ENCODE measurements around the gene TBL3.
"Not testable (repeated sequence)": the region's sequence is repeated elsewhere in the genome, so short reads cannot be mapped to it uniquely, and the experiment has no call there.

Gene TBL3

DNA sequence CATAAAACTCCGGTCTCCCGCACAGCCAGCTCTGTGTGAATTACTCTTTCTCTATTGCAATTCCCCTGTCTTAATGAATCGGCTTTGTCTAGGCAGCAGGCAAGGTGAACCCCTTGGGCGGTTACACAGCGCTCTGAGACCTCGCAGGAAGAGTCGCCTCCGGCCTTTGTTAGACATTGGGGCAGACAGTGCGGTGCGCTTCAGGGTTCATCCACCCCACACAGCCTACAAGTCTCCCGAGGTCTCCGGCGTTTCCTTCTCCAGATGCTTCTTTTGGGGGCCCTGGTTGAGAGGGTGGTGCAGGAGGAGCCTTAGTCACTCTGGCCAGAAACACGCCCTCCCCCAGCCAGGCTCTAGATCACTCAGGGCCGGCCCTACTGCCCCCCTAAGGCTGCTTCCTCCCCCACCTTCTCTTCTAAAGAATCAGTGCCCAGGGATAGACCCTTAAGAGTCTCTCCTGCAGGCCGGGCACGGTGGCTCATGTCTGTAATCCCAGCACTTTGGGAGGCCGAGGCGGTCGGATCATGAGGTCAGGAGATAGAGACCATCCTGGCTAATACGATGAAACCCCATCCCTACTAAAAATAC lies 27.1 kb upstream of the TBL3 start:
- DNase-seq = no peak

DNA sequence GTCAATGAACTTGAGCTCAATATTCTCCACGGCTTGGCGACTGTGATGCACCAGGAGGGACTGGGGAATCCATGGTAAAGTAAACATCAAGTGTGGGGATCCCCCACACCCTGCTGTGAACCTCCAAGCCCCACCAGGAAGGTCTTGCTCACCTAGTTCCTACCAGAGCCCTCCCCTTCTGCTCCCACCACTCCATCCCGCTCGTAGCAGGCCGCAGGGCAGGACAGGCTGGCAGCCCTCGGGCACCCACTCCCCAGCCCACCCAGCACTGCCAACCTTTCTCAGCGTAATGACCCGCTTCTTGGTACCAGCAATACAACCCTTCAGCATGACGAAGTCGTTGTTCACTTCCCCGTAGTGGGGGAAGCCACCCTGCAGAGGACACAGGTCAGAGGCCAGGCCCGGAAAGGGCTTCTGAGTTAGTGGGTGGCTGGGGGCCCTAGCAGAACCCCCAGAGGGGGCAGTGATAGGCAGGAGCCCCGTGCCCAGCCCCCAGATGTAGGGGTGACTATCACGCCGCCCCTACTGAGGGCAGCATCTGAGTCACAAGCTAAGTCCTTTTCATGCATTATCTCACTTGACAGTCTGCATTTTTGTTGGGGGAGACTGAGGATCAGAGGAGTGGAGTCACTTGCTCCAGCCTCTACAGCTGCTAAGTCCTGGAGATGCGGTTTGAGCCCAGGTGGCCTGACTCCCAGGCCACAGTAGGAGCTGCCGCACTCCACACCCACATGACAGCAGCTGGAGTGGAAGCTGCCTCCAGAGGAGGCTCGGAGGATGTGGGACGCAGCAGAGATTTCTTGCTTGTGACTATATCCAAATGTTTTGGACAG lies 26.1 kb upstream of the TBL3 start:
- DNase-seq = no peak

DNA sequence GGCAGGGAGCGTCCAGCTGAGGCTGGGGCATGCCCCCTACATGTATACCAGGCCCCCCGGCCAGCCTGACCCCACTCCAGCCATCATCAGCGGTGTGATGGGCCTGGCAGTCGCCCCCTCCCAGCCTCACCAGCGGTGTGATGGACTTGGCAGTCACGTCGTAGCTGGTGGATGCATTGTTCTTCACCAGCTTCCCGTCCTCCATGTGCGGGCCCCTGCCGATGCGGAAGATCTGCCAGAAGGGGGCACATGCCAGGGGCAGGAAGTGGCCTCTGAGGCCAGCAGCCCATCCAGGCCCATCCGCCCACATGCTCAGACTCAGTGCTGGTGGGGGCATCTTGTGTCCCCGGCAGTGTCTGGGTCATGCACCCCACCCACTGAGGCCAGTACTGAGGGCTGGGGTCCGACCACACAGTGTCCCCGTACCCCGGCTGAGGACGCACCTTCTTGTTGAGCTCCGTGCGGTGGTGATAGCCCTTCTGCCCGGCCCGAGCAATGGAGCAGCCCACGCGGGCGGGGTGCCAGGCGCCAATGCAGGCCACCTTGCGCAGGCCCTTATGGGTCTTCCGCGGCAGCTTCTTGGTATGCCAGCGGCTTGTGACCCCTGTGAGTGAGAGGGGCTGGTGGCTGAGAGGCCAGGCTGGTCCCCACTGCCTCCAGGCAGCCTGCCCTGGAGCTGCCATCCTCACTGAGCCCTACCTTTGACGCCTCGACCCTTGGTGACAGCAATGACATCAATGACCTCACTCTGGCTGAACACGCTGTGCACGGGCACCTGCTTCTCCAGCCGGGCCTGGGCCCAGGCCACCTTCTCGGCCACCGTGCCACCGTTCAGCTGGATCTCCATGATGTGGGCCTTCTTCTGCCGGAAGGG lies 25.1 kb upstream of the TBL3 start:
- no peak for DNase-seq

DNA sequence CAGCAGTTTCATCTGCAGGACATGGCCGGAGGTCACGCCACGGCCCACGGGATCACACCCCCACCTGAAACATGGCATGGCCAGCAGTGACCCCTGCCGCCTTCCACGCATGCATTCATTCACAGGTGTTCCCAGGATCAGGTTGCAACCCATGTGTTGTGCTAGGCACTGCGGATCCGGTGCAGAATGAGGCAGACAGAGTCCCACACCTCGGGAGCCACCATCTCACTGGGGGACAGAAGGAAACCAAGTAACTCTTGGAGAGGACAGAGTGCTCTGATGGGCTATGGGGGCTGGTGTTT lies 24.5 kb upstream of the TBL3 start:
- no peak for DNase-seq

DNA sequence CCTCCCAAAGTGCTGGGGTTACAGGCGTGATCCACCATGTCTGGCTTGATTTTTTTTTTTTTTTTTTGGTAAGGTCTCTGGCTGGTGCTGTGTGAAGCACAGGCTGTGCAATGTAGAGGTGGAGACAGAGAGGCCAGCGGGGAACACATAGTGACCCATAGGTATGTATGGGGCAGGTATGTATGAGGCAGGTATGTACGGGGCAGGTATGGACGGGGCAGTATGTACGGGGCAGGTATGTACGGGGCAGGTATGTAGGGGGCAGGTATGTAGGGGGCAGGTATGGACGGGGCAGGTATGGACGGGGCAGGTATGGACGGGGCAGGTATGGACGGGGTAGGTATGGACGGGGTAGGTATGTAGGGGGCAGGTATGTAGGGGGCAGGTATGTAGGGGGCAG lies 22.3 kb upstream of the TBL3 start:
- DNase-seq = no peak

DNA sequence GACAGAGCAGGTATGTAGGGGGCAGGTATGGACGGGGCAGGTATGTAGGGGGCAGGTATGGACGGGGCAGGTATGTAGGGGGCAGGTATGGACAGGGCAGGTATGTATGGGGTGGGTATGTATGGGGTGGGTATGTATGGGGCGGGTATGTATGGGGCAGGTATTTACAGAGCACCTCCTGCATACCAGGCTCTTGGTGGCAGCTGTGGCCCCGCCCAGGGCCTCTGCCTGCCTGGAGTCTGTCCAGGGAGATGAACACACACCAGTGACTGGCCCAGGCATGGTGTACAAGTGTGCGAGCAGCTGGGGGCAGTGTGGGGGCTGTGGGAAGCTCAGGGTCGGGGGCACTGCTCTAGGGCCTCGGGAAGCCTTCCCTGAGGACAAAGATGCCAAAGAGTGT lies 21.8 kb upstream of the TBL3 start:
- DNase-seq = no peak

DNA sequence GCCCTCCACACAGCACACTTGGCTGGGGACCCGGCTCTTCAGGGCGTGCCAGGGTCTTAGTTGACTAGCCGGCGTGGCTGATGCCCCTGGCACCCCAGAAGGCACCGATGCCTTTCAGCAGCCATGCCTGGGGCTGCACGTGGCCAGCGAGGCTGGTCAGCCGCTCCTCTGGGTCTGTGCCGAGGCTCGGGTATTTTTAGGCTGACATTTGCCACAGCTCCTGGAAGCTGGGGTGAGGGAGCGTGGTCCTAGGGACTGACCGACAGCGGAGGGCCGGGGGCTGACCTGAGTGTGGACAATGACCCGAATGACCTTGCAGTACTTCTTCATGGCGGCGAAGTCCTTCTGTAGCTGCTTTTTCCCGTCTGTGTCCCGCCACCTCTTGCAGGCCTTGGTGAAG lies 21.3 kb upstream of the TBL3 start:
- DNase-seq = no peak

DNA sequence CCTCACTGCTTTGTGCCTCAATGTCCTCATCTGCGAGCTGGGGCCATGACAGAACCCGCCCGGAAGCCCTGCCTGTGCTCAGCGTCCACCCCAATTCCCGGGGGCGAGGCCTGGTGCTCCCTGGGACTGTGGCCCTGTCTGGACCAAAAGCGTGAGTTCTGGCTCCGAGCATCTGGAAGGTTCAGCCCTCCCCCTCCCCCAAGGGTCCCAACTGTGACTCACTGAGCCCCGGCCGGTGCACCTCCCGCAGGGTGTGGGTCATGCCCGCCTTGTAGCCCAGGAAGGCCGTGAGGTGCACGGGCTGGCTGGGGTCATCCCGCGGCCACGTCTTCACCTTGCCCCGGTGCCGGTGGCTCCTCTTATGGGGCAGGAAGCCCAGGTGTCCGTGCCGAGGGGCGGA lies 18.1 kb upstream of the TBL3 start:
- DNase-seq = no peak

DNA sequence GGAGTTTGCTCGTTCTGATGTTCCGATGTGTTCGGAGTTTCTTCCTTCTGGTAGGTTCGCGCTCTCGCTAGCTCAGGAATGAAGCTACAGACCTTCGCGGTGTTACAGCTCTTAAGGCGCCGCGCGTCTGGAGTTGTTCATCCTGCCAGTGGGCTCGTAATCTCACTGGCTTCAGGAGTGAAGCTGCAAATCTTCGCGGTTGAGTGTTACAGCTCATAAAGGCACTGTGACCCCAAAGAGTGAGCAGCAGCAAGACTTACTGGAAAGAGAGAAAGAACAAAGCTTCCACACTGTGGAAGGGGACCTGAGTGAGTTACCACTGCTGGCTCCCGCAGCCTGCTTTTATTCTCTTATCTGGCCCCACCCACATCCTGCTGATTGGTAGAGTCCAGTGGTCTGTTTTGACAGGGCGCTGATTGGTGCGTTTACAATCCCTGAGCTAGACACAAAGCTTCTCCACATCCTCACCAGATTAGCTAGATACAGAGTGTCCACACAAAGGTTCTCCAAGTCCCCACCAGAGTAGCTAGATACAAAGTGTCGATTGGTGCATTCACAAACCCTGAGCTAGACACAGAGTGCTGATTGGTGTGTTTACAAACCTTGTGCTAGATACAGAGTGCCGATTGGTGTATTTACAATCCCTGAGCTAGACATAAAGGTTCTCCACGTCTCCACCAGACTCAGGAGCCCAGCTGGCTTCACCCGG lies 14.3 kb upstream of the TBL3 start:
- DNase-seq = not testable (repeated sequence)

DNA sequence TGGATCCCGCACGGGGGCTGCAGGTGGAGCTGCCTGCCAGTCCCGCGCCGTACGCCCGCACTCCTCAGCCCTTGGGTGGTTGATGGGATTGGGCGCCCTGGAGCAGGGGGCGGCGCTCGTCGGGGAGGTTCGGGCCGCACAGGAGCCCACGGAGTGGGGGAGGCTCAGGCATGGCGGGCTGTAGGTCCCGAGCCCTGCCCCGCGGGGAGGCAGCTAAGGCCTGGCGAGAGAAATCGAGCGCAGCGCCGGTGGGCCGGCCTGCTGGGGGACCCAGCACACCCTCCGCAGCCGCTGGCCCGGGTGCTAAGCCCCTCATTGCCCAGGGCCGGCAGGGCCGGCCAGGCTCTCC lies 13.7 kb upstream of the TBL3 start:
- not testable (repeated sequence) for DNase-seq

DNA sequence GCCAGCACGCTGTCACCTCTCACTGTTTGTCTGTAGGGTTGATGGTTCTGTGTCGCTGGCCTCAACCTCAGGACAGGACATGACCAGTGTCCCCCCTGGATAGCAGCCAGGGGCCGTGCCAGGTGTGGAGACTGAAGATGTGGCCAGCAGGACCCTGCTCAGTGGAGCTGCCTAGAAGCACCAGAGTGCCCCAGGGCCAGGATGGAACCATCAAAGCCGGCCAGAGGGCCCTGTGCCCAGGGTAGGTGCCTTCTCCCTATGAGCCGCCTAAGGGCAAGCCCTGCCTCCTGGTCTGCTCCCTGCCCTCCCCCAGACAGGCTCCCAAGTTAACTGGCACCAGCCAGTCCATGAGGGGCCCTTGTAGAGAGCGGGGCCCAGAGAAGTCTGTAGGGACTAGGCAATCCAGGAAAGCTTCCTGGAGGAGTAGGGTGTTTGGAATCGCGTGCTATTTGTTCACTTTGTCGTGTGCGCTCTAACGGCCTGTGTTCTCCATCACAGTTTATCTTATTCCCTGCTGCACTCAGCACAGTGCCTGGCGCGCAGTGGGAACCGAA lies 13.1 kb upstream of the TBL3 start:
- DNase-seq = no peak

DNA sequence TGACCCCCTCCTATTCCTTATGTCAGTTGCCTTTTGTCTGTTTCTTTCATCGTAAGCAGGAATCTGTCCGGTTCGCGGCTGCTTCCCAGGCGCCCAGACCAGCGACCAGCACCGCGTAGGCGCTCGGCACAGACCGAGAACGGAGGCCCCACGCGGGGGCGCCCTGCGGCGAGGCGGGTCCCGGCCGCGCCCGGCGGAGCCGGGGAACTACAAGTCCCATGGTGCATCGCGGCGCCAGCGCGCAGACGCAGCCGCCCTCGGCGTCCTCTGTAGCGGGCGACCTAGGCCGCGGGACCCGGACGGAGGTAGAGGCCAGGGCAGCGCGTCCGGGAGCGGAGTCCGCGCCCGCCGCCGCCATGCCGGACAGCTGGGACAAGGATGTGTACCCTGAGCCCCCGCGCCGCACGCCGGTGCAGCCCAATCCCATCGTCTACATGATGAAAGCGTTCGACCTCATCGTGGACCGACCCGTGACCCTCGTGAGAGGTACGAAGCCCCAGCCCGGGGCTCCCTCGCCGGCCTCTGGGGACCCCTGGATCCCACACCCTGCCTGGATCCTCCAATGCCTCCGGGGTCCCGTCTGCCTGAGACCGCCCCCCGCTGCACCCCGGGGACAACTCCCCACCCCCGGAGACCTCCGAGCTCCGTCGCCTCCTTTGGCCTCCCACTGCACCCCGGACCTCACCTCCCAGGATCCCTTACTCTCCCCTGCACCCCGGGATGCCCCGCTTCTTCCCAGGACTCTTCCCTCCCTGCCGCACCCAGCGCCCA lies 12.4 kb upstream of the TBL3 start, which contains the start of gene NDUFB10:
Gene NDUFB10, plus strand, starts transcription at position 270 of the 771 bp plus-strand sequence. Its CDS starts 87 bp downstream, at position 357.
- DNase-seq = peak; percentile 56 to 90

DNA sequence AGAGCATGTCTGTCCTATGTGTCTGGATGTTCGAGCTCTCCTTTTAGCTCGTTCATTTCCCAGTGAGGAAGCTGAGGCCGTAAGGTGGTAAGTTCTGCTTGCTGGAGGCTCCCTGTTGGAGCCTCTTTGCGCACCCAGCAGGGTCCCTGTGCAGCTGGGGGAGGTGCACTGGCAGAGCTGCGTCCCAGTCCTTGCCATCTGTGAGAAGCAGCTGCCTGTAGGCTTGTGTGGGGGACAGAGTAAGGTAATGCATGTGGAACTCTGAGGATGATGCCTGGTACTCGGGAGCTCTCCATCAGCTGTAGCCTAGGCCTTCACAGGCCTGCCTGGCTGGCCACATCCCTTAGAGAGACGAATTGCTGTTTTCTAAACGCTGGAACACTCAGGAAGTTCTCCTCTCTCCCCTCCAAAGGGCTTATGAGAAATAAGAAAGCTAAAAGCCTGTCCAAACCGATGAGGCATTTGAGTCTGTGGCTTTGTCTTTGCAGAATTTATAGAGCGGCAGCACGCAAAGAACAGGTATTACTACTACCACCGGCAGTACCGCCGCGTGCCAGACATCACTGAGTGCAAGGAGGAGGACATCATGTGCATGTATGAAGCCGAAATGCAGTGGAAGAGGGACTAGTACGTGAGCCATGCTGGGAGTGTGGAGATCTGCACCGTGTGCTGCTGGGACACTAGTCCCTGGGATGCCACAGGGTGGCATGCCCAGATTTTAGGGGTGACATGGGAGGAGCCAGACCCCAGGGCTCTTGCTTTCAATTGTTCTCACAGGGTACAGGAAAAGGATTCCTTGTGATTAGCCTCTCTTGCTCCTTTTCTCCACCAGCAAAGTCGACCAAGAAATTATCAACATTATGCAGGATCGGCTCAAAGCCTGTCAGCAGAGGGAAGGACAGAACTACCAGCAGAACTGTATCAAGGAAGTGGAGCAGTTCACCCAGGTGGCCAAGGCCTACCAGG lies 10.9 kb upstream of the TBL3 start:
- DNase-seq = peak in 1 of 2 donors; percentile 6

DNA sequence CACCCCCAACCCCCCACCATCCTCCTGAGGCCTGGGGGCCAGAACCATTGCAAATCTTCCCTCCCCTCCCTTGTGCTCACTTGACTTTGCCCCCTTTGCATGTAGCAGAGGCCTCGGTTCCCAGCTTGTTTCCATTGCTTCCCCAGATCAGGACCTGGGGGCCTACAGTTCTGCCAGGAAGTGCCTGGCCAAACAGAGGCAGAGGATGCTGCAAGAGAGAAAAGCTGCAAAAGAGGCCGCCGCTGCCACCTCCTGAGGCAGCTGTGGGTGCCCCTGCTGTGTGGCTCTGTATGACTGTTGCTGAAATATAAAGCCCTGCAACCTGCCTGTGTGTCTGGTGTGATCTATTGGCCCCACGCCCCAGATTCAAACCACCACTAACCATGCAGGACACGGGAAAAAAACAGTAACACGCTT lies 10.2 kb upstream of the TBL3 start:
- DNase-seq = no peak

DNA sequence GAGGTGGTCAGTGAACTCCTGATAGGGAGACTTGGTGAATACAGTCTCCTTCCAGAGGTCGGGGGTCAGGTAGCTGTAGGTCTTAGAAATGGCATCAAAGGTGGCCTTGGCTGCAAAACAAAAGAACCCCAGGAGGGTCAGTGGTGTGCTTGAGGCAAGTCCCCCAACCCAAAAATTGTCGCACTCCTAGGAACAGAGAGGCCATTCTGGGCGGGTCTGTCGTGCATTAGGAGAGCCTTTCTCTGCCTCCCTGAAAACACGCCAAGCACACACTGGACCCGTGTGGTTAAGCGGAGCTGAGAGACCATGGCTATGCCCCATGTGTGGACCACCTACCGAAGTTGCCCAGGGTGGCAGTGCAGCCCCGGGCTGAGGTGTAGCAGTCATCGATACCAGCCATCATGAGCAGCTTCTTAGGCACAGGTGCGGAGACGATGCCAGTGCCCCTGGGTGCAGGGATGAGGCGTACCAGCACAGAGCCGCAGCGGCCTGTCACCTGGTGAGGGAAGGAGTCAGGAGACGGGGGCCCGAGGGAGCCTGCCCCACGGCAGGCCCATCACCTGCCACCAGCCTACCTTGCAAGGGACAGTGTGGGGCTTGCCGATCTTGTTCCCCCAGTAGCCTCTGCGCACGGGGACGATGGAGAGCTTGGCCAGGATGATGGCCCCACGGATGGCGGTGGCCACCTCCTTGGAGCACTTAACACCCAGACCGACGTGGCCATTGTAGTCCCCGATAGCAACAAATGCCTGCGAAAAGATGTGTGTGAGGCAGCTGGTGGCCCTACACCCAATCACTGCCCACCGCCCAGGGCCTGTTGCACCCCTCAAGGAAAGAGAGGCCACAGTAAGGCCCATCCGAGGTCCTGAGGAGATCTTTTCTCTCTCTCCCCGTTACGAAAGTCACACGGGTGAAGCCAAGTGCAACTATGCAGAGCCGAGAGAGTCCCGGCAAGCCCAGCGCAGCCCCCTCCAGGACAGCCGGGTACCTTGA lies 9.4 kb upstream of the TBL3 start:
- DNase-seq = not testable (repeated sequence)

DNA sequence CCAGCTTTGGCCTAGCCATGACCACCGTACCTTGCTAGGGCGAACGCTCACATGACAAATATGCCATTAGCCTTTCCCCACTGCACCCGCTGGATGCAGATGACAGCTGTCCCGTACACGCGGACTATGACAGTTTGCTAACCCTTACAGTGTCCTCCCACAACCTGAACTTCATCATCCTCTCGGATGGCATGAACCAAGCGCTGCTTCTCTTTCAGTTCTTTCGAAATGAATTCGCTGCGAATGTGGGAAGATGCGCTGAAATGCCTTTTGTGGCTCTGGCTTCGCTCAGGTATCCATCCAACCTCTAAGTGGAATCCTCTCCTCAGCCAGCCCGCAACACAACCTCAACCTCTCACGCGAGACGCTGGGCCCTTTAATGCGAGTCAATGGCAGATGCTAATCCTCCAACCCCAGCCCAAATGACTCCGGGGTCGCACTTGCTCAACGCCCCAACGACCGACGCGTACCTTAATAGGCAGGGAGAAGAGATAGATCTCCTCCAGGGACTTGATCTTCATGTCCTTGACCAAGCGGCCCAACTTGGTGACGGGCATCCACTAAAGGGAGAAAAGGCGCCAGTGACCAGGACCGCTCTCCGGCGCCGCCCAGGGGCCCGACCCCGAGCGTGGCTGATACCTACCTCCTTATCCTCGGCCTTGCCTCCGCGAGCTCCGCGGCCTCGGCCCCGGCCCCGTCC lies 7.9 kb upstream of the TBL3 start:
- no peak for DNase-seq

DNA sequence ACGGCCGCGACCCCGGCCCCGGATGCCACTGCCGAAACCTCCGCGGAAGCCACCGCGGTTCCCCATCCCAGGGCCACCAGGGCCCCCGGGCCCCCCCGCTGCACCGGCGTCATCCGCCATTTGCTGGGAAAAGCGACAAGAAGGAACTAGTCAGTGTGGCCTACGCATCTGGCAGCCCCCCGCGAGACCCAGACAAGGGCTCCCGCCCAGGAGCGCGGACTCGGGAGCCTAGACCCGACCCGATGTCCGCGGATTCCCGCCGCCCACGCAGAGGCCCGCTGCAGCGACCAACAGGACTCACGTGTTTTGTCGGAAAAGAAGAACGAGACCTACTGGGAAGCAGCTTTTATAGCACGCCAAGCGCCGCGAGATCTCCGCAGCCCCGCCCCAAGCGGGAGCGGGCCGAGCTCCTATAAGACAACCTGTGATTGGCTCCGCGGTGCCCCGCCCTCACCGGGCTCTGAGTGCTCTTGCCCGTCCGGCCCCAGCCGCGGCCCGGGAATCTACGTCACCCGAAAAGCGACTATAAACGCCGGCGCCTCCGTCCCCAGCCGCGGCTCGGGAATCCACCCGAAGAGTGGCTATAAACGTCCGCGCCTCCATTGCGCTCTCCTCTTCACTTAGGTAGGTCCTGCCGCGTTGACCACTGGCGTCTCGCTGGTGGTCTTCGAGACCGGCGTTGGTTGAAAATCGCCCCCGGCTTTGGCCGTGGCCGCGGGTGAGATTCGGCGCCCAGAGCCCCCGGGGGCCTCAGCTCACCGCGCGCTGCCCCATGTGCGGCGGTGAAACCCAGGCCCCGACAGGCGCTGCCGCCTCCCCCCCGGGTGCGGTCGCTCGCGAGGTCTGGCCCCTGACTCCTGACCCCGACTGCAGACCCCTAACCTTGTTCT lies 7.1 kb upstream of the TBL3 start, which contains the start of gene RPS2:
Gene RPS2, minus strand, starts transcription at position 321 of the 890 bp plus-strand sequence. Its CDS starts 201 bp downstream, at position 120.
- peak; percentile 96 to 100 for DNase-seq
